ENCODE data around the gene SLC30A5.

Gene SLC30A5

GRCh38 chr5:69093771-69094482 is at the start of gene SLC30A5:
SLC30A5 (plus strand) TSS chr5:69094014; CDS start chr5:69094256, 242 bp downstream.
- DNase-seq, result peak; percentile 100
- TF ChIP-seq GATA1 (IDR thresholded peaks at IDR 0.05; ENCODE audit: low read depth, low read length), result no peak
- peak; percentile 97 for TF ChIP-seq POLR2A (IDR thresholded peaks at IDR 0.05; ENCODE audit: low read length)

GRCh38 chr5:69045213-69045612 is 48.6 kb upstream of the SLC30A5 start:
- peak; percentile 11 to 25 for DNase-seq

GRCh38 chr5:69046375-69046957 is 47.3 kb upstream of the SLC30A5 start:
- TF ChIP-seq GATA1 (IDR thresholded peaks at IDR 0.05; ENCODE audit: low read depth, low read length) (no peak), POLR2A (IDR thresholded peaks at IDR 0.05; ENCODE audit: low read length) (no peak)
- DNase-seq, result peak; percentile 80 to 89

- peak; percentile 25 to 38 for DNase-seq
- no peak for TF ChIP-seq POLR2A (IDR thresholded peaks at IDR 0.05; ENCODE audit: low read length)
- no peak for TF ChIP-seq GATA1 (IDR thresholded peaks at IDR 0.05; ENCODE audit: low read depth, low read length)
Measured at GRCh38 chr5:69048230-69048629, 45.6 kb upstream of the SLC30A5 start.

GRCh38 chr5:69049151-69049550 is 44.7 kb upstream of the SLC30A5 start:
- TF ChIP-seq GATA1 (IDR thresholded peaks at IDR 0.05; ENCODE audit: low read depth, low read length), result no peak
- TF ChIP-seq POLR2A (IDR thresholded peaks at IDR 0.05; ENCODE audit: low read length), result no peak
- DNase-seq, result peak in 1 of 2 experiments; percentile 18

GRCh38 chr5:69049796-69050195 is 44.0 kb upstream of the SLC30A5 start:
- no peak for DNase-seq
- TF ChIP-seq GATA1 (IDR thresholded peaks at IDR 0.05; ENCODE audit: low read depth, low read length) (no peak), POLR2A (IDR thresholded peaks at IDR 0.05; ENCODE audit: low read length) (no peak)

- DNase-seq, result no peak
- TF ChIP-seq POLR2A (IDR thresholded peaks at IDR 0.05; ENCODE audit: low read length) (no peak), GATA1 (IDR thresholded peaks at IDR 0.05; ENCODE audit: low read depth, low read length) (no peak)
Measured at GRCh38 chr5:69050214-69050613, 43.6 kb upstream of the SLC30A5 start.

- TF ChIP-seq GATA1 (IDR thresholded peaks at IDR 0.05; ENCODE audit: low read depth, low read length), result no peak
- no peak for TF ChIP-seq POLR2A (IDR thresholded peaks at IDR 0.05; ENCODE audit: low read length)
- no peak for DNase-seq
Measured at GRCh38 chr5:69052181-69052580, 41.6 kb upstream of the SLC30A5 start.

GRCh38 chr5:69074664-69075521 is 18.9 kb upstream of the SLC30A5 start:
- no peak for TF ChIP-seq GATA1 (IDR thresholded peaks at IDR 0.05; ENCODE audit: low read depth, low read length)
- no peak for TF ChIP-seq POLR2A (IDR thresholded peaks at IDR 0.05; ENCODE audit: low read length)
- DNase-seq, result no peak

- DNase-seq, result no peak
- TF ChIP-seq GATA1 (IDR thresholded peaks at IDR 0.05; ENCODE audit: low read depth, low read length), result no peak
- no peak for TF ChIP-seq POLR2A (IDR thresholded peaks at IDR 0.05; ENCODE audit: low read length)
Measured at GRCh38 chr5:69075522-69076179, 18.2 kb upstream of the SLC30A5 start.

GRCh38 chr5:69078921-69079540 is 14.8 kb upstream of the SLC30A5 start:
- TF ChIP-seq POLR2A (IDR thresholded peaks at IDR 0.05; ENCODE audit: low read length) (no peak), GATA1 (IDR thresholded peaks at IDR 0.05; ENCODE audit: low read depth, low read length) (no peak)
- DNase-seq, result no peak

- DNase-seq, result no peak
- no peak for TF ChIP-seq POLR2A (IDR thresholded peaks at IDR 0.05; ENCODE audit: low read length)
- no peak for TF ChIP-seq GATA1 (IDR thresholded peaks at IDR 0.05; ENCODE audit: low read depth, low read length)
Measured at GRCh38 chr5:69079556-69079955, 14.3 kb upstream of the SLC30A5 start.

GRCh38 chr5:69083412-69083811 is 10.4 kb upstream of the SLC30A5 start:
- TF ChIP-seq POLR2A (IDR thresholded peaks at IDR 0.05; ENCODE audit: low read length) (no peak), GATA1 (IDR thresholded peaks at IDR 0.05; ENCODE audit: low read depth, low read length) (no peak)

More at GRCh38 chr5:69083412-69083811, 10.4 kb upstream of the SLC30A5 start:
- peak in 1 of 2 experiments; percentile 34 for DNase-seq

All from erythroblast (primary cell).